Gastrocnemius medialis (tissue), 4 donors: ENCODE measurements around the gene IL21. TPM values are rescaled to one million over a fixed set of nuclear protein-coding genes. Genes with fewer than 3 reads are reported as not detected.

Source experiments
- ATAC-seq, 2 donors: fragments of 150-250 bp; one replicate each; pipeline ENCODE4 v1.9.1; 2016
- DNase-seq, 2 donors: peaks; one replicate each; pipeline ENCODE4 v3.0.0-alpha.2; 2019
- H3K27ac ChIP-seq, 4 donors: fragments of 200-600 bp; sonication (generic); 1 replicate in 1 of 4; 2 replicates in 3 of 4; pipeline ENCODE4 v1.5.1; 2016 to 2018; ENCODE audit warnings: mild to moderate bottlenecking in 2 of 4, moderate library complexity in 1 of 4
- H3K27me3 ChIP-seq, 3 donors: fragments of 200-600 bp; sonication (generic) in 2 of 3; 1 replicate in 1 of 3; 2 replicates in 2 of 3; pipeline versions ENCODE4 v1.5.1 to v1.6.0; 2016 to 2019; ENCODE audit warnings: mild to moderate bottlenecking in 1 of 3, moderate library complexity in 1 of 3
- H3K36me3 ChIP-seq, 2 donors: fragments of 200-600 bp; sonication (generic) in 1 of 2; one replicate each; pipeline ENCODE4 v1.5.1; 2017 to 2018
- H3K4me1 ChIP-seq, 2 donors: fragments of 200-600 bp; sonication (generic) in 1 of 2; one replicate each; pipeline ENCODE4 v1.5.1; 2016 to 2017; ENCODE audit warnings: mild to moderate bottlenecking in 2 of 2
- H3K4me3 ChIP-seq, 4 donors: fragments of 200-600 bp; sonication (generic) in 3 of 4; 1 replicate in 1 of 4; 2 replicates in 3 of 4; pipeline ENCODE4 v1.5.1; 2016 to 2019; ENCODE audit warnings: mild to moderate bottlenecking in 2 of 4
- H3K9me3 ChIP-seq, 3 donors: fragments of 200-600 bp; sonication (generic) in 2 of 3; 1 replicate in 1 of 3; 2 replicates in 2 of 3; pipeline ENCODE4 v1.5.1; 2016 to 2019
- CTCF ChIP-seq, 5 experiments: fragments of 450-650 bp in 3 of 5; fragments of 200-600 bp in 2 of 5; sonication (generic) in 2 of 5; IDR thresholded peaks in 4 of 5; conservative IDR thresholded peaks in 1 of 5; 1 replicate in 4 of 5; 2 replicates in 1 of 5; pipeline ENCODE4 v1.5.1; 2016 to 2019; ENCODE audit warnings: antibody characterized with exemption in 5 of 5, mild to moderate bottlenecking in 3 of 5, moderate library complexity in 3 of 5
- POLR2A ChIP-seq, 2 donors: fragments of 450-650 bp; IDR thresholded peaks; one replicate each; pipeline ENCODE4 v1.6.1; 2017; ENCODE audit warnings: antibody characterized with exemption in 2 of 2, mild to moderate bottlenecking in 2 of 2, moderate library complexity in 2 of 2
- in situ Hi-C, 4 donors: fragments of 200-750 bp; cut with MboI; loops; one replicate each; pipeline versions ENCODE4 v1.15.0 to v1.8.0; 2017; ENCODE audit warnings: low sequenced_read_pairs in 4 of 4
- intact Hi-C: fragments of 100-400 bp; cut with DNase I; formaldehyde crosslinking; loops from one replicate; pipeline ENCODE4 v1.15.1; 2023; ENCODE audit warnings: low total_unique reads
- total RNA-seq, 4 donors: library from RNA; depleted of rRNA; stranded (reverse); fragments of >200 nt; gene quantifications; one replicate each; pipeline versions ENCODE4 v1.1.0 to v1.2.3, GENCODE V29; 2016

IL21 gene
- total RNA-seq, 4 donors from 2014 or later = not detected

DNA sequence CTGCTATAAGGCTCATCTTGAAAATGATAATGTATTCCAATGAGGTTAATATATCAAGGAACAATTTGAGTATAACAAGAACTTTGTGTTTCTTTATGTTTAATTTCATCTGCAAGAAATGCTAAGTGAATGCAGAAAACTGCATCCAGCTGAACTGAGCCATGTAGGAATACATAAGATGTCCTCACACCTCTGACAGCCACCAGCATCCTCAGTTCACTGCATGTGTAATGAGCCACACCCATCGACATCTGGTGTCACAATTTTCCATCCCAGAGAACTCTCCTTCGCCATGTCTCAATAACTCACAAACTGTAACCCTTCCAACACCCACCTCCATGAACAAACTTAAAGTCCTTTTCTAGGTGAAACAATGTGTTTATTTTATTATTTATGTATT, 3.3 kb upstream of the IL21 start:
- in situ Hi-C loops = no loop called here
- H3K27me3 ChIP-seq = no peaks in the 10 kb centered on the region

DNA sequence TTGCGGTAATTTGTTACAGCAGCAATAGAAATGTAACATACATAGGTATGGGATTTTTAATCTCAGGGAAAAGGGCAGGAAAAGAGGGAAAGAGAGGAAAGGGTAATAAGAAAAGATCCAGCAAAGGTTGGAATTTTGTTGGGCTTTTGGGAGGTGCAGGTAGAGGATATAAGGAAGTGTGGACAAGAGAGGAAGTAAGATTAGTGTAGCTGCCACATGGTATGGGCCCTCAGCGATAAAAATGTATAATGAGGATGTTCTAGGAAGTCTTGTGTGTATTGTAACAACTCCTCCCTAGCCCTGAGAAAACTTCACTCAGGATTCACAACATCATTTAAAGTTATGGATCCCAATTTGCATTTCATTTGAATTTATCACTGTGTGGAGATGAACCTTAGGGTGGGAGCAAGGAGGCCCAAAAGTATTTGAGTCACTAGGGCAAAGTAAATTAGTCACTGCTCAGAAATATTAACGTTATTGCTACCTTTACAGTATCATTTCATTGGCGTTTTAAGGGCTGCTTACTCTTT, 2.8 kb upstream of the IL21 start:
- no peaks in the 10 kb centered on the region for H3K36me3 ChIP-seq
- DNase-seq (no peak), ATAC-seq (no peak)
- in situ Hi-C loops (no loop called here), intact Hi-C loops (no loop called here)
- H3K4me3 ChIP-seq = no peak overlapping the region
- no peaks in the 10 kb centered on the region for H3K4me1 ChIP-seq
- TF ChIP-seq POLR2A (IDR thresholded peaks at IDR 0.05) (no peak), CTCF (IDR thresholded peaks at IDR 0.05 in 4 of 5, conservative IDR thresholded peaks at IDR 0.05 in 1 of 5) (no peak)
- H3K27me3 ChIP-seq = no peaks in the 10 kb centered on the region
- H3K9me3 ChIP-seq = no peaks in the 10 kb centered on the region
- no peak overlapping the region for H3K27ac ChIP-seq

More for the DNA sequence above, 3.3 kb upstream of the IL21 start:
- no peak overlapping the region for H3K4me3 ChIP-seq
- intact Hi-C loops = no loop called here
- H3K27ac ChIP-seq = no peak overlapping the region
- DNase-seq (no peak), ATAC-seq (no peak)
- H3K9me3 ChIP-seq = no peaks in the 10 kb centered on the region
- H3K36me3 ChIP-seq = no peaks in the 10 kb centered on the region
- no peaks in the 10 kb centered on the region for H3K4me1 ChIP-seq
- TF ChIP-seq POLR2A (IDR thresholded peaks at IDR 0.05) (no peak), CTCF (IDR thresholded peaks at IDR 0.05 in 4 of 5, conservative IDR thresholded peaks at IDR 0.05 in 1 of 5) (no peak)

DNA sequence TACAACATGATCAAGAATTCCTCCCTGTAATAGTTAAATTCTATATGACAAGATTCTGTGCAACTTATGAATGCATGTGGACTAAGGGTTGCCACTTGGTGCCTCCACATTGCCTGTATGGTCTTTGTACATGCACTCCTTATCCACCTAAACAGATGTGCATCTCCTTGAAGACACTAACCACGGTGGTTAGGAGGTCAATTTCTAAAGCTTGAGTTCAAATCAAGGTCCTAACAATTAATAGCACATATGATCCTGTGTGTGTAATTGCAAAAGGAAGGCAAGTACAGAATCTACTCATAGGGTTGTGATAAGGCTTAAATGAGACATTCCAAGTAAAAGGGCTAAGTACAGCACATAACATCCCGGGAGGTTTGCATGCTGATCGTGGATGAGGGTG, 1.5 kb upstream of the IL21 start:
- Histone ChIP-seq H3K9me3 (no peaks in the 10 kb centered on the region), H3K4me3 (no peak overlapping the region), H3K4me1 (no peaks in the 10 kb centered on the region), H3K36me3 (no peaks in the 10 kb centered on the region), H3K27ac (no peak overlapping the region), H3K27me3 (no peaks in the 10 kb centered on the region)
- TF ChIP-seq CTCF (IDR thresholded peaks at IDR 0.05 in 4 of 5, conservative IDR thresholded peaks at IDR 0.05 in 1 of 5) (no peak), POLR2A (IDR thresholded peaks at IDR 0.05) (no peak)
- in situ Hi-C loops (no loop called here), intact Hi-C loops (no loop called here)
- no peak for ATAC-seq
- DNase-seq = no peak

DNA sequence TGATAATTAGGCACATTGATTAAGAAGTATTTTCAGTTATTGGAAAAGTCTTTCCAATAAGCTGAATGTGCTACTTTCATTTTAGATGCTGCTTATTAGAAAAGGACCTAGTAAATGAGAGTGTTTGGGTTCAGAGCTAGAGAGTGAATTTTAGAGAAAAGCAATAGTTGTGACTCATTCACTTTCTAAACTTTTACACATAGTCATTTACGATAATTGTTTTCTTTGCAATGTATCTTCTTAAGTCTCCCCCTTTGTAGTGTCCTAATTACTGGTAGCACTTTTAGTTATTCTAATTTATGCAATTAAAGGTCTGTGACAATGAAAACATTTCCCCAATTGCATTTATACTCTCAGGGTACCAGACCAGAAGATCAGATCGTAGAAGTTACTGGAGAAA, 1.3 kb downstream of the IL21 start:
- Histone ChIP-seq H3K27ac (no peak overlapping the region), H3K4me3 (no peak overlapping the region), H3K36me3 (no peaks in the 10 kb centered on the region), H3K27me3 (no peaks in the 10 kb centered on the region), H3K9me3 (no peaks in the 10 kb centered on the region), H3K4me1 (no peaks in the 10 kb centered on the region)
- DNase-seq (no peak), ATAC-seq (no peak)
- intact Hi-C loops = no loop called here
- in situ Hi-C loops = no loop called here
- no peak for TF ChIP-seq POLR2A (IDR thresholded peaks at IDR 0.05)
- TF ChIP-seq CTCF (IDR thresholded peaks at IDR 0.05 in 4 of 5, conservative IDR thresholded peaks at IDR 0.05 in 1 of 5) = no peak
